ENCODE measurements around the gene INTS6. TPM values are rescaled to one million over a fixed set of nuclear protein-coding genes. Genes with fewer than 3 reads are reported as not detected.

The INTS6 gene
- total RNA-seq, 1 donor = 40.5 TPM

GRCh38 chr13:51397262-51397941, 55.4 kb downstream of the INTS6 start:
- Histone ChIP-seq H3K4me1 (ENCODE audit: insufficient read depth, low read length) (peaks cover 9% of the 10 kb centered on the region), H4K20me1 (ENCODE audit: insufficient read depth, low read length) (peaks cover 58% of the 10 kb centered on the region), H3K36me3 (ENCODE audit: insufficient read depth, low read length) (peaks cover 12% of the 10 kb centered on the region), H3K9me3 (ENCODE audit: low read depth, low read length) (no peaks in the 10 kb centered on the region), H3K4me3 (ENCODE audit: insufficient read depth, low read length) (no peak overlapping the region), H3K4me2 (ENCODE audit: insufficient read depth, low read length) (no peak overlapping the region), H3K27ac (ENCODE audit: low read depth, low read length) (peak overlapping the region; percentile 16), H3K27me3 (ENCODE audit: insufficient read depth, low read length) (no peaks in the 10 kb centered on the region), H3K79me2 (ENCODE audit: insufficient read depth, low read length) (peaks cover 90% of the 10 kb centered on the region), H2AFZ (ENCODE audit: low read length) (no peak overlapping the region)
- no peak for DNase-seq (ENCODE audit: insufficient read length, low spot score, missing footprints)
- TF ChIP-seq CTCF (IDR thresholded peaks at IDR 0.05; ENCODE audit: extremely low read depth, low read depth, low read length) = no peak

GRCh38 chr13:51396352-51396751, 56.5 kb downstream of the INTS6 start:
- Histone ChIP-seq H3K4me1 (ENCODE audit: insufficient read depth, low read length) (peaks cover 9% of the 10 kb centered on the region), H2AFZ (ENCODE audit: low read length) (no peak overlapping the region), H3K79me2 (ENCODE audit: insufficient read depth, low read length) (peaks cover 90% of the 10 kb centered on the region), H3K9me3 (ENCODE audit: low read depth, low read length) (no peaks in the 10 kb centered on the region), H3K27ac (ENCODE audit: low read depth, low read length) (peak overlapping the region; percentile 16), H4K20me1 (ENCODE audit: insufficient read depth, low read length) (peaks cover 58% of the 10 kb centered on the region), H3K4me2 (ENCODE audit: insufficient read depth, low read length) (no peak overlapping the region), H3K36me3 (ENCODE audit: insufficient read depth, low read length) (peaks cover 12% of the 10 kb centered on the region), H3K27me3 (ENCODE audit: insufficient read depth, low read length) (no peaks in the 10 kb centered on the region), H3K4me3 (ENCODE audit: insufficient read depth, low read length) (no peak overlapping the region)
- peak; percentile 39 for DNase-seq (ENCODE audit: insufficient read length, low spot score, missing footprints)
- no peak for TF ChIP-seq CTCF (IDR thresholded peaks at IDR 0.05; ENCODE audit: extremely low read depth, low read depth, low read length)

GRCh38 chr13:51394724-51395123, 58.1 kb downstream of the INTS6 start:
- no peak for DNase-seq (ENCODE audit: insufficient read length, low spot score, missing footprints)
- Histone ChIP-seq H3K36me3 (ENCODE audit: insufficient read depth, low read length) (peaks cover 12% of the 10 kb centered on the region), H3K27ac (ENCODE audit: low read depth, low read length) (no peak overlapping the region), H3K4me2 (ENCODE audit: insufficient read depth, low read length) (no peak overlapping the region), H3K4me3 (ENCODE audit: insufficient read depth, low read length) (no peak overlapping the region), H3K79me2 (ENCODE audit: insufficient read depth, low read length) (peaks cover 84% of the 10 kb centered on the region), H2AFZ (ENCODE audit: low read length) (no peak overlapping the region), H3K4me1 (ENCODE audit: insufficient read depth, low read length) (peaks cover 9% of the 10 kb centered on the region), H3K9me3 (ENCODE audit: low read depth, low read length) (no peaks in the 10 kb centered on the region), H3K27me3 (ENCODE audit: insufficient read depth, low read length) (no peaks in the 10 kb centered on the region), H4K20me1 (ENCODE audit: insufficient read depth, low read length) (peaks cover 53% of the 10 kb centered on the region)
- TF ChIP-seq CTCF (IDR thresholded peaks at IDR 0.05; ENCODE audit: extremely low read depth, low read depth, low read length) = no peak

- no peak overlapping the region for H2AFZ ChIP-seq (ENCODE audit: low read length)
- no peaks in the 10 kb centered on the region for H4K20me1 ChIP-seq (ENCODE audit: insufficient read depth, low read length)
- no peaks in the 10 kb centered on the region for H3K27me3 ChIP-seq (ENCODE audit: insufficient read depth, low read length)
- no peaks in the 10 kb centered on the region for H3K9me3 ChIP-seq (ENCODE audit: low read depth, low read length)
- H3K4me3 ChIP-seq (ENCODE audit: insufficient read depth, low read length) = no peak overlapping the region
- no peaks in the 10 kb centered on the region for H3K4me1 ChIP-seq (ENCODE audit: insufficient read depth, low read length)
- DNase-seq (ENCODE audit: insufficient read length, low spot score, missing footprints) = no peak
- no peak for TF ChIP-seq CTCF (IDR thresholded peaks at IDR 0.05; ENCODE audit: extremely low read depth, low read depth, low read length)
- H3K36me3 ChIP-seq (ENCODE audit: insufficient read depth, low read length) = peaks cover 27% of the 10 kb centered on the region
- no peak overlapping the region for H3K27ac ChIP-seq (ENCODE audit: low read depth, low read length)
- H3K79me2 ChIP-seq (ENCODE audit: insufficient read depth, low read length) = peaks cover 37% of the 10 kb centered on the region
- H3K4me2 ChIP-seq (ENCODE audit: insufficient read depth, low read length) = no peak overlapping the region
Observed at GRCh38 chr13:51385114-51385513, 67.7 kb downstream of the INTS6 start.
